Endodermal cell (in vitro differentiated cells): ENCODE measurements around the gene KCNJ14. TPM values are rescaled to one million over a fixed set of nuclear protein-coding genes. Genes with fewer than 3 reads are reported as not detected.

ENCODE experiments used
- DNase-seq: peaks from one replicate; pipeline ENCODE4 v3.0.0-alpha.2; 2017
- H3K27ac ChIP-seq: 2 replicates; pipeline ENCODE4 v1.5.1; 2013; ENCODE audit warnings: mild to moderate bottlenecking, low read depth, low read length, moderate library complexity
- H3K27me3 ChIP-seq: 2 replicates; pipeline ENCODE4 v1.6.1; 2013; ENCODE audit warnings: mild to moderate bottlenecking, low read length, moderate library complexity; ENCODE audit not compliant: insufficient read depth, control insufficient read depth, poor library complexity, severe bottlenecking
- H3K36me3 ChIP-seq: 2 replicates; pipeline ENCODE4 v1.7.0; 2013; ENCODE audit warnings: mild to moderate bottlenecking, low read length, moderate library complexity; ENCODE audit not compliant: control insufficient read depth, insufficient read depth
- H3K4me1 ChIP-seq: one replicate; pipeline ENCODE4 v1.7.0; 2013; ENCODE audit warnings: low read length; ENCODE audit not compliant: control insufficient read depth, insufficient read depth
- H3K4me3 ChIP-seq: 2 replicates; pipeline ENCODE4 v1.5.1; 2013; ENCODE audit warnings: mild to moderate bottlenecking, low read length, moderate library complexity
- H3K9ac ChIP-seq: 2 replicates; pipeline ENCODE4 v1.6.1; 2013; ENCODE audit warnings: mild to moderate bottlenecking, low read length, moderate library complexity; ENCODE audit not compliant: poor library complexity, severe bottlenecking; ENCODE audit errors: extremely low read depth
- H3K9me3 ChIP-seq: 2 replicates; pipeline ENCODE4 v1.6.1; 2013; ENCODE audit warnings: mild to moderate bottlenecking, low read length, moderate library complexity; ENCODE audit not compliant: control insufficient read depth
- H3K27ac Mint-ChIP-seq: 2 replicates; pipeline ENCODE4 v1.8.0; 2020; ENCODE audit warnings: mixed read lengths
- H3K27me3 Mint-ChIP-seq: 2 replicates; pipeline ENCODE4 v1.8.0; 2021; ENCODE audit warnings: mild to moderate bottlenecking, mixed read lengths; ENCODE audit not compliant: insufficient read depth
- H3K36me3 Mint-ChIP-seq: 2 replicates; pipeline ENCODE4 v1.8.0; 2020; ENCODE audit warnings: low read depth, mixed read lengths
- H3K4me1 Mint-ChIP-seq: 2 replicates; pipeline ENCODE4 v1.8.0; 2020; ENCODE audit warnings: mixed read lengths
- H3K4me3 Mint-ChIP-seq: 2 replicates; pipeline ENCODE4 v1.8.0; 2020; ENCODE audit warnings: mild to moderate bottlenecking, moderate library complexity, mixed read lengths
- H3K9me3 Mint-ChIP-seq: 2 replicates; pipeline ENCODE4 v1.8.0; 2020; ENCODE audit warnings: mild to moderate bottlenecking, mixed read lengths
- CTCF ChIP-seq: fragments of 200-600 bp; sonication (generic); conservative IDR thresholded peaks from 2 replicates; pipeline ENCODE4 v1.5.0; 2021; ENCODE audit warnings: antibody characterized with exemption, mild to moderate bottlenecking
- WGBS, 2 experiments: methylation state at CpG; one replicate each; pipeline versions ENCODE4 v1.1.5 to v1.1.7; 2013; ENCODE audit warnings: missing lambda C conversion rate in 2 of 2, mixed read lengths in 1 of 2; ENCODE audit not compliant: insufficient coverage in 1 of 2, insufficient read length in 1 of 2; 5-methylcytosine and 5-hydroxymethylcytosine counted together
- total RNA-seq, 2 donors: library from RNA; stranded (reverse); fragmentation: NEBNext Ultra II Directional in 1 of 2; extraction: Animal tissue kit (Norgen Biotek cat#: 25700) in 1 of 2; gene quantifications; 2 replicates in 1 of 2; 3 replicates in 1 of 2; pipeline ENCODE4 v1.2.1, GENCODE V29; 2021

KCNJ14 gene
- total RNA-seq, 2 donors from 2014 or later: 0.73 to 1.1 TPM

DNA sequence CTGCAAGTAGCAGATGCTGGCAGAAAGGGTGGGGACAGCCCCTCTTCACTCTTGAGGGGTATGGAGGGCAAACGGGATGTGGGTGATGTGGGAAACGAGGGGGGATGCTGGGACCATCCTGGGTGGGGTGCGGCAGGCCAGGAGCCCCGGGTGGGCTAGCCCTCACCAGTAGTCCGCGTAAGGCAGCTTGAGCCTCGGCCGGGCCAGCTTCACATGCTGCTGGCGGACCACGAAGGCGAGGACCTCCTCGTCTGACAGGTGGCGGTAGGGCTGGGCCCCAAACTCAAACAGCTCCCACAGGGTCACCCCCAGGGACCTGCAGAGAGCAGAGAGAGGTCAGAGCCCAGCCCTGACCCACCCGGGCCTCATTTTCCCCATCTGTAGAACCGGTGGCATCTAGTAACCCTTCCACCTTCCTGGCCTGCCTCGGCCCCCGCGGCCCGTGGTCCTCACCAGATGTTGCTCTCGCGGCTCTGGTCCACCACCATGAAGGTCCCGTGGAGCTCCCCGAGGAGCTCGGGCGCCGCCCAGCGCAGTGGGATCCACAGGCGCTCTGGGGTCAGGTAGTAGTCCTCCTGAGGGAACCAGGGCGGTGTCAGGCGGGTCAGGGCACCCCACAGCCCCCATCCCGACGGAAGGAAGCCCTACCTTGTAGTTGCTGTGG is 45.6 kb downstream of the KCNJ14 start:
- Histone ChIP-seq H3K27me3 (no peaks in the 10 kb centered on the region), H3K36me3 (no peaks in the 10 kb centered on the region), H3K4me3 (peak overlapping the region; percentile 83), H3K9ac (no peak overlapping the region), H3K9me3 (no peaks in the 10 kb centered on the region), H3K27ac (no peak overlapping the region), H3K4me1 (no peaks in the 10 kb centered on the region)
- 52 to 58% methylated on average over 21 to 32 of the region's 32 CpGs for WGBS, 2 experiments
- Mint-ChIP-seq H3K27ac (peak overlapping the region; percentile 95), H3K27me3 (peaks cover 10% of the 10 kb centered on the region), H3K9me3 (no peaks in the 10 kb centered on the region), H3K4me1 (peaks cover 6% of the 10 kb centered on the region), H3K4me3 (peak overlapping the region; percentile 72), H3K36me3 (no peaks in the 10 kb centered on the region)
- peak; percentile 57 for DNase-seq
- no peak for TF ChIP-seq CTCF

- Histone ChIP-seq H3K9ac (no peak overlapping the region), H3K36me3 (no peaks in the 10 kb centered on the region), H3K27me3 (no peaks in the 10 kb centered on the region), H3K9me3 (no peaks in the 10 kb centered on the region), H3K4me3 (peak overlapping the region; percentile 83), H3K4me1 (no peaks in the 10 kb centered on the region), H3K27ac (no peak overlapping the region)
- Mint-ChIP-seq H3K4me1 (peaks cover 6% of the 10 kb centered on the region), H3K4me3 (peak overlapping the region; percentile 72), H3K36me3 (no peaks in the 10 kb centered on the region), H3K27me3 (peaks cover 10% of the 10 kb centered on the region), H3K27ac (peak overlapping the region; percentile 95), H3K9me3 (no peaks in the 10 kb centered on the region)
- peak; percentile 100 for DNase-seq
- 2 to 3% methylated on average over 7 to 20 of the region's 20 CpGs for WGBS, 2 experiments
- TF ChIP-seq CTCF: no peak
Observed at GRCh38 chr19:48501494-48502349, 46.3 kb downstream of the KCNJ14 start.

DNA sequence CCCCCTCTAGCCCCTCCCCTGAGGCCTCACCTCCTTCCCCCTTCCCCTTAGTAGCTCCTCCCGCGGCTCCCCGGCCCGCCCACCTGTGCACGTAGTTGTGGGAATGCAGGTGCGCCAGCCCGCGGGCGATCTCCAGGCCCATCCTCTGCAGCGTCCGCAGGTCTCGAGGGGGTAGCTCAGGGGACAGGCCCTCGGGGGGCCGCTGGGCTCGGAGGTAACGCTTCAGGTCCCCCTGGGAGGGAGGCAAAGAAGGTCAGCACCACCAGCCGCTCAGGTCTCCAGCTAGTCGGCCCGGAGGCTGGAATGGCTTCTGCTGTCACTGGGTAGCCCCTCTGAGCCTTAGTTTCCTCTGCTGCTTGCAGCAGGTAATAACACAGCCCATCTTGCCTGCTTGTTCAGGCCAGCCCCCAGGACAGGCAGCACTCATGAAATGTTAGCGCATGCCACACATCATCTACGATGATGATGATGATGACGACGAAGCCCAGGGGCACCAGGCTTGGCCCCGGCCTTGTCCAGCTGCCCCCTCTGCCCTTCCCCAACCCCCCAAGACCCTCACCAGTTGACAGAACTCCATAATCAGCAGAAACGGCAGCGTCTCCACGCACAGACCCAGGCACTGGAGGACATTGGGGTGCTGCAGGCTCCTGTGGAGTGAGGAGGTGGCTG is 47.1 kb downstream of the KCNJ14 start:
- Histone ChIP-seq H3K36me3 (no peaks in the 10 kb centered on the region), H3K27ac (no peak overlapping the region), H3K9ac (no peak overlapping the region), H3K4me1 (no peaks in the 10 kb centered on the region), H3K4me3 (peak overlapping the region; percentile 74), H3K9me3 (no peaks in the 10 kb centered on the region), H3K27me3 (no peaks in the 10 kb centered on the region)
- Mint-ChIP-seq H3K4me1 (peaks cover 6% of the 10 kb centered on the region), H3K9me3 (no peaks in the 10 kb centered on the region), H3K4me3 (peak overlapping the region; percentile 42), H3K27me3 (peaks cover 10% of the 10 kb centered on the region), H3K27ac (peak overlapping the region; percentile 80), H3K36me3 (no peaks in the 10 kb centered on the region)
- DNase-seq: no peak
- no peak for TF ChIP-seq CTCF
- WGBS, 2 experiments: 32% methylated on average over 20 to 27 of the region's 27 CpGs
